NT2/D1 (cell line): ENCODE data around the gene TSPAN1.

ENCODE experiments used
- YY1 ChIP-seq: IDR thresholded peaks from 2 replicates; pipeline ENCODE4 v1.6.1; 2011; ENCODE audit not compliant: insufficient read length, insufficient read depth
- ZNF274 ChIP-seq: IDR thresholded peaks from 2 replicates; pipeline ENCODE4 v1.6.1; 2011; ENCODE audit warnings: mild to moderate bottlenecking, low read depth, low read length

DNA sequence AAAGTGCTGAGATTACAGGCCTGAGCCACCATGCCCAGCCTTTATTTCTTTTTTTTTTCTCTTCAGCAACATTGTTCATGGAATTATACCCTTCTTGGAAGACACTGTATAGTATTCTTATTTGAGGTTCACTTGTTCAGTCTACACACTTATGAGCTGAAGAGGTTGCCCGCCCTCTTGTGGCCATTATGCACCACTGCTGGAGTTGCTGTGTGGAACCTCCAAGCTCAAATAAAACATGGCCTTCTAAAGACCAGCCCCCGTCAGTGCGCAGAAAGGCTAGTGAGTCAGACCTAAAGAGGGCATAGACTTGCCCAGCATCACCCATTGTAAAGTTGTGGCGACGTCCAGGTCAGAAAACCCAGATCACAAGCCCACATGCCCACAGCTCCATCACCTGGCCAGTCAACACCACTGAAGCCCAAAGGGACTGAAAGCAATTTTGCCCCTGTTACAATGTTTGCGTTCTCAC lies 48.6 kb downstream of the TSPAN1 start:
- TF ChIP-seq YY1 = no peak
- TF ChIP-seq ZNF274 = no peak
